ENCODE results near the gene MICA.
"Not testable (repeated sequence)": the region's sequence is repeated elsewhere in the genome, so short reads cannot be mapped to it uniquely, and the experiment has no call there.

Gene MICA

GRCh38 chr6:31403283-31404060, at the start of gene MICA:
MICA (plus strand) TSS chr6:31403595; CDS start chr6:31403633, 38 bp downstream.
- peak; percentile 88 for DNase-seq

- no peak for DNase-seq
Measured at GRCh38 chr6:31354158-31354863, 49.1 kb upstream of the MICA start.

- DNase-seq, result no peak
Measured at GRCh38 chr6:31354864-31355582, 48.4 kb upstream of the MICA start.

GRCh38 chr6:31355583-31355948, 47.8 kb upstream of the MICA start:
- DNase-seq, result no peak

- DNase-seq, result peak; percentile 78
Measured at GRCh38 chr6:31356216-31356945, 47.0 kb upstream of the MICA start.

- DNase-seq, result peak; percentile 97
Measured at GRCh38 chr6:31356946-31357466, 46.4 kb upstream of the MICA start, which contains the start of gene HLA-B. HLA-B (minus strand) TSS chr6:31357179; CDS start chr6:31357158, 21 bp downstream.

- DNase-seq, result peak; percentile 65
Measured at GRCh38 chr6:31357886-31358285, 45.5 kb upstream of the MICA start.

GRCh38 chr6:31358302-31358701, 45.1 kb upstream of the MICA start:
- no peak for DNase-seq

- DNase-seq, result no peak
Measured at GRCh38 chr6:31359581-31359980, 43.8 kb upstream of the MICA start.

- DNase-seq, result no peak
Measured at GRCh38 chr6:31362751-31363150, 40.6 kb upstream of the MICA start.

- DNase-seq, result no peak
Measured at GRCh38 chr6:31363811-31364210, 39.6 kb upstream of the MICA start.

GRCh38 chr6:31365864-31366263, 37.5 kb upstream of the MICA start:
- no peak for DNase-seq

GRCh38 chr6:31366693-31367470, 36.5 kb upstream of the MICA start:
- DNase-seq, result peak; percentile 96

GRCh38 chr6:31368461-31368860, 34.9 kb upstream of the MICA start:
- no peak for DNase-seq

GRCh38 chr6:31374118-31374517, 29.3 kb upstream of the MICA start:
- DNase-seq, result not testable (repeated sequence)

- DNase-seq, result no peak
Measured at GRCh38 chr6:31375699-31376098, 27.7 kb upstream of the MICA start.

GRCh38 chr6:31377029-31377428, 26.4 kb upstream of the MICA start:
- no peak for DNase-seq

GRCh38 chr6:31378062-31378720, 25.2 kb upstream of the MICA start:
- DNase-seq, result no peak

- DNase-seq, result no peak
Measured at GRCh38 chr6:31378721-31379103, 24.7 kb upstream of the MICA start.

- no peak for DNase-seq
Measured at GRCh38 chr6:31379850-31380249, 23.5 kb upstream of the MICA start.

GRCh38 chr6:31381666-31382065, 21.7 kb upstream of the MICA start:
- no peak for DNase-seq
